ENCODE data around the gene RTN4R. TPM values are rescaled to one million over a fixed set of nuclear protein-coding genes. Genes with fewer than 3 reads are reported as not detected.

The RTN4R gene
- total RNA-seq, 1 experiment from 2014 or later, result 9.6 TPM

DNA sequence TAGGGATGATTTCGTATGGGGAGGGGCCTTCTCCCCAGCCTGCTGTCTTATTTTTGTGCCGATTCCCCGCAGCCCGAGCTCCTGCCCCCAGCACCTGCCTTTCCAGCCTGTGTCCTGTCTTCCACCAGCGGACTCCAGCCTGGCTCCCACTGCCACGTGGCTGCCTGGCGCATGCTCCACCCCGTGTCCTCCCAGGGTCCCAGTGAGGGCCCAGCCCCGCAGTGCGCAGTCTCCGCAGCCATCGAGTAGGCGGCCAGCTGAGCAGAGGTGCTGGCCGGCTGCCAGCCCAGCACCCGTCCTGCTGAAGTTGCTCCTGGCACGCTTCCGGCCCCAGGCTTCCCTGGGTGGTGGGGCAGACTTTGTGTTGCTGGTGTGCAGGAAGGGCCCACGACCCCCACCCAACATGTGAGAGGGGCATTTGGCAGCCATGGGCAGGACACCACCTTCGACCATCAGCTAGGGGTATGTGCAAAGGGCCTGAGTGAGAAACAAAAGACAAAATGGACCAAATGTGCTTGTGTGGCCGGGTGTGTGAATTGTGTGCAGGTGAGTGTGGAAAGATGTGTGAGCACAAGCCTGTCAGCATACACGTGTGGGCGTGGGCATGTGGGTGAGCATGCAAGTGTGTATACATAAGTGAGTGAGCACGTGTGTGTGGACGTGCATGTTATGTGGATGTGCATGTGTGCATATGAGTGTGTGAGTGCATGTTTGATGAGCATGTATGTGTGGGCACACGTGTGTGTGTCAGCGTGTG lies 55.9 kb downstream of the RTN4R start:
- peak; percentile 91 for DNase-seq (ENCODE audit: low spot score)
- intact Hi-C loops (cut with micrococcal nuclease; ENCODE audit: unreplicated experiment), result no loop called here
- H3K36me3 ChIP-seq (ENCODE audit: insufficient read depth, low read length, poor library complexity, severe bottlenecking), result no peaks in the 10 kb centered on the region
- peaks cover 34% of the 10 kb centered on the region for H3K4me1 ChIP-seq (ENCODE audit: insufficient read depth, low read length, poor library complexity, severe bottlenecking)
- H3K4me3 ChIP-seq (ENCODE audit: low read depth, low read length, poor library complexity, severe bottlenecking), result peak overlapping the region; percentile 9
- ChIA-PET CTCF (no interaction called here), POLR2A (ENCODE audit: low non-redundant PET) (interaction anchor here (0.6 kb wide), 1 partner anchor 23 kb away, joined by 13 read pairs; no protein-coding TSS in a partner anchor)
- no peaks in the 10 kb centered on the region for H3K27me3 ChIP-seq (replicated peaks; ENCODE audit: insufficient read depth, low read depth, low read length, poor library complexity)
- peak overlapping the region; percentile 76 for H3K27ac ChIP-seq (ENCODE audit: low read depth, low read length, poor library complexity, severe bottlenecking)
- TF ChIP-seq, protein P1, sequence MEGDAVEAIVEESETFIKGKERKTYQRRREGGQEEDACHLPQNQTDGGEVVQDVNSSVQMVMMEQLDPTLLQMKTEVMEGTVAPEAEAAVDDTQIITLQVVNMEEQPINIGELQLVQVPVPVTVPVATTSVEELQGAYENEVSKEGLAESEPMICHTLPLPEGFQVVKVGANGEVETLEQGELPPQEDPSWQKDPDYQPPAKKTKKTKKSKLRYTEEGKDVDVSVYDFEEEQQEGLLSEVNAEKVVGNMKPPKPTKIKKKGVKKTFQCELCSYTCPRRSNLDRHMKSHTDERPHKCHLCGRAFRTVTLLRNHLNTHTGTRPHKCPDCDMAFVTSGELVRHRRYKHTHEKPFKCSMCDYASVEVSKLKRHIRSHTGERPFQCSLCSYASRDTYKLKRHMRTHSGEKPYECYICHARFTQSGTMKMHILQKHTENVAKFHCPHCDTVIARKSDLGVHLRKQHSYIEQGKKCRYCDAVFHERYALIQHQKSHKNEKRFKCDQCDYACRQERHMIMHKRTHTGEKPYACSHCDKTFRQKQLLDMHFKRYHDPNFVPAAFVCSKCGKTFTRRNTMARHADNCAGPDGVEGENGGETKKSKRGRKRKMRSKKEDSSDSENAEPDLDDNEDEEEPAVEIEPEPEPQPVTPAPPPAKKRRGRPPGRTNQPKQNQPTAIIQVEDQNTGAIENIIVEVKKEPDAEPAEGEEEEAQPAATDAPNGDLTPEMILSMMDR (conservative IDR thresholded peaks at IDR 0.05; ENCODE audit: low read depth, low read length), result no peak
- no peak for TF ChIP-seq EZH2 (IDR thresholded peaks at IDR 0.05; ENCODE audit: borderline replicate concordance, low read depth, low read length, poor library complexity, severe bottlenecking)
- no TSS peak for BruUV-seq (replicated peaks)
- H3K9me3 ChIP-seq (ENCODE audit: low read depth, low read length, poor library complexity, severe bottlenecking), result no peaks in the 10 kb centered on the region

DNA sequence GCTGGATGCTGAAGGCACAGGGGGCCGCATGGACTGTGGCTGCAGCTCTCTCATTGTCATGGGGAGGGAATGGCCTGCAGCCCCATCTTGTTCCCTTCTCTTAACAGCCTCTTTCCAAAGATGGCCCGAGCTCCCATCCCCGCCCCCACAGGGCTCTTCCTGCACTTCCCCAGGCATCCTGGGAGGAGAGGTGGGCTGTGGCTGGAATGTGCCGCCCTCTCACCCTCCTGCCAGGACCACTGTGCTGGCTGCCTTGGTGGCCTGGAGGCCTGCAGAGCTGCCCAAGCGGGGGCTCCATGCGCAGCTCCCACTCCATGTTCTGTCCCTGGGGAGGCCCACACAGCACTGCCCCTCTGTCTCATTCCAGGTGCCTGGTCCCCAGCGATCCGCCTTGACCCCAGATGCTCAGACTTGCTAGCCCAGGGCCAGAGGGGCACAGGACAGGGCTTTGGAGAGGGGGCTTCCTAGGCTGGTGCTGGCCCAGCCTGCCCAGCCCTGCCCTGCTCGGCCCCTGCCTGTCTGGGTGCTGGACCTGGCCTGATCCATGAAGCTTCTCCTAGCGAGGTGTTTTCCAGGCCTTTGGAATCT lies 56.6 kb downstream of the RTN4R start:
- no peak for DNase-seq (ENCODE audit: low spot score)
- POLR2A ChIA-PET (ENCODE audit: low non-redundant PET), result interaction anchor here (0.6 kb wide), 1 partner anchor 22 kb away, joined by 13 read pairs; no protein-coding TSS in a partner anchor
- CTCF ChIA-PET, result no interaction called here
- BruUV-seq (replicated peaks), result no TSS peak
- no peaks in the 10 kb centered on the region for H3K27me3 ChIP-seq (replicated peaks; ENCODE audit: insufficient read depth, low read depth, low read length, poor library complexity)
- no peak for TF ChIP-seq EZH2 (IDR thresholded peaks at IDR 0.05; ENCODE audit: borderline replicate concordance, low read depth, low read length, poor library complexity, severe bottlenecking)
- TF ChIP-seq, protein P1 (conservative IDR thresholded peaks at IDR 0.05; ENCODE audit: low read depth, low read length), result no peak
- peak overlapping the region; percentile 76 for H3K27ac ChIP-seq (ENCODE audit: low read depth, low read length, poor library complexity, severe bottlenecking)
- no peaks in the 10 kb centered on the region for H3K9me3 ChIP-seq (ENCODE audit: low read depth, low read length, poor library complexity, severe bottlenecking)
- intact Hi-C loops (cut with micrococcal nuclease; ENCODE audit: unreplicated experiment), result no loop called here
- H3K4me3 ChIP-seq (ENCODE audit: low read depth, low read length, poor library complexity, severe bottlenecking), result peak overlapping the region; percentile 9
- H3K36me3 ChIP-seq (ENCODE audit: insufficient read depth, low read length, poor library complexity, severe bottlenecking), result no peaks in the 10 kb centered on the region
- peaks cover 41% of the 10 kb centered on the region for H3K4me1 ChIP-seq (ENCODE audit: insufficient read depth, low read length, poor library complexity, severe bottlenecking)

DNA sequence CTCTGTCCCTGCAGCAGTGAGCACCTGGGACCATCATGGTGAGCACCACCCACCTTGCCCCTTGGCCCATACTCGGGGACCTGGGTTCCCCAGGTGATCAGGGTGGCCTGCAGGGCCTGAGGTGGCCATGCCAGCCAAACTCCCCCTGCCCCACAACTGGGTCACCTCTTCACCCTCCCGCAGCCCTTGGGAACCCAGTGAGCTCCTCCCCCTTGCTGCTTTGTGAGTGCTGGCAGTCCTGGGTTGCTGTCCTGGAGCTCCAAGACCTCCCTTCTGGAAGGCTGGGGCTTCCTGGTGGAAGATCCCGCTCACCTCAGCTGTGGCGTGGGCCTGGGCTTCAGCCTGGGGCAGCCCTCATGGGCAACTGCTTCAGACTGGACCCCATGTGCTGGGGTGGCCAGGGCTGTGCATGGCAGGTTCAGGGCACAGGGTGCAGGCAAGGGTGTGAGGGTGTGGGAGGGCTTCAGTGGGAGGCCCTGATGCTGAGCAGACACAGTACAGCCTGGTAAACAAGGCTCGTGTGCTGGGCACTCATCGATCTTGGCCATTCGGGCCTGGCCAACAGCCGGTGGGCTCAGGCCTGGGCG lies 57.6 kb downstream of the RTN4R start:
- Histone ChIP-seq H3K27me3 (replicated peaks; ENCODE audit: insufficient read depth, low read depth, low read length, poor library complexity) (no peaks in the 10 kb centered on the region), H3K27ac (ENCODE audit: low read depth, low read length, poor library complexity, severe bottlenecking) (no peak overlapping the region), H3K4me1 (ENCODE audit: insufficient read depth, low read length, poor library complexity, severe bottlenecking) (peaks cover 46% of the 10 kb centered on the region), H3K36me3 (ENCODE audit: insufficient read depth, low read length, poor library complexity, severe bottlenecking) (no peaks in the 10 kb centered on the region), H3K4me3 (ENCODE audit: low read depth, low read length, poor library complexity, severe bottlenecking) (no peak overlapping the region), H3K9me3 (ENCODE audit: low read depth, low read length, poor library complexity, severe bottlenecking) (no peaks in the 10 kb centered on the region)
- ChIA-PET POLR2A (ENCODE audit: low non-redundant PET) (no interaction called here), CTCF (no interaction called here)
- no TSS peak for BruUV-seq (replicated peaks)
- intact Hi-C loops (cut with micrococcal nuclease; ENCODE audit: unreplicated experiment), result no loop called here
- TF ChIP-seq, protein P1 (conservative IDR thresholded peaks at IDR 0.05; ENCODE audit: low read depth, low read length), result no peak
- no peak for TF ChIP-seq EZH2 (IDR thresholded peaks at IDR 0.05; ENCODE audit: borderline replicate concordance, low read depth, low read length, poor library complexity, severe bottlenecking)
- DNase-seq (ENCODE audit: low spot score), result no peak

Measured in A673 (cell line).